Measurements from ENCODE around the gene OXA1L.

DNA sequence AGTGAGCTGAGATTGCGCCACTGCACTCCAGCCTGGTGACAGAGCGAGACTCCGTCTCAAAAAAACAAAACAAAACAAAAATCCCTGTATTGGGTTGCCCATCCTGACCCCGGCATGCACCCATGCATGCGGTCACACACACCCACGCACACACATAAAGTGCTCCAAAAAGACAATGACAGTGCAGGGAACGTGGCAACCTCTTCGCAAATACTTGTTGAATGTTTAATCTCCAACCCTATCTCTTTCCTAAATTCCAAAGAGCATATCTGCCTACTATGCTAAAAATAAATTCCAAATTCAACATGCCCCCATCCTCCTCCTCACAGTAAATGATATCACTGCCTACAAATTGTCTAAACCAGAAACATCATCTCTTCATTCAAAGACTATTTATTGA is 35.2 kb downstream of the OXA1L start:
- TF ChIP-seq, protein P1, sequence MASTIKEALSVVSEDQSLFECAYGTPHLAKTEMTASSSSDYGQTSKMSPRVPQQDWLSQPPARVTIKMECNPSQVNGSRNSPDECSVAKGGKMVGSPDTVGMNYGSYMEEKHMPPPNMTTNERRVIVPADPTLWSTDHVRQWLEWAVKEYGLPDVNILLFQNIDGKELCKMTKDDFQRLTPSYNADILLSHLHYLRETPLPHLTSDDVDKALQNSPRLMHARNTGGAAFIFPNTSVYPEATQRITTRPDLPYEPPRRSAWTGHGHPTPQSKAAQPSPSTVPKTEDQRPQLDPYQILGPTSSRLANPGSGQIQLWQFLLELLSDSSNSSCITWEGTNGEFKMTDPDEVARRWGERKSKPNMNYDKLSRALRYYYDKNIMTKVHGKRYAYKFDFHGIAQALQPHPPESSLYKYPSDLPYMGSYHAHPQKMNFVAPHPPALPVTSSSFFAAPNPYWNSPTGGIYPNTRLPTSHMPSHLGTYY (CRISPR knock-in tag; IDR thresholded peaks at IDR 0.05): no peak
- TF ChIP-seq, protein P2, sequence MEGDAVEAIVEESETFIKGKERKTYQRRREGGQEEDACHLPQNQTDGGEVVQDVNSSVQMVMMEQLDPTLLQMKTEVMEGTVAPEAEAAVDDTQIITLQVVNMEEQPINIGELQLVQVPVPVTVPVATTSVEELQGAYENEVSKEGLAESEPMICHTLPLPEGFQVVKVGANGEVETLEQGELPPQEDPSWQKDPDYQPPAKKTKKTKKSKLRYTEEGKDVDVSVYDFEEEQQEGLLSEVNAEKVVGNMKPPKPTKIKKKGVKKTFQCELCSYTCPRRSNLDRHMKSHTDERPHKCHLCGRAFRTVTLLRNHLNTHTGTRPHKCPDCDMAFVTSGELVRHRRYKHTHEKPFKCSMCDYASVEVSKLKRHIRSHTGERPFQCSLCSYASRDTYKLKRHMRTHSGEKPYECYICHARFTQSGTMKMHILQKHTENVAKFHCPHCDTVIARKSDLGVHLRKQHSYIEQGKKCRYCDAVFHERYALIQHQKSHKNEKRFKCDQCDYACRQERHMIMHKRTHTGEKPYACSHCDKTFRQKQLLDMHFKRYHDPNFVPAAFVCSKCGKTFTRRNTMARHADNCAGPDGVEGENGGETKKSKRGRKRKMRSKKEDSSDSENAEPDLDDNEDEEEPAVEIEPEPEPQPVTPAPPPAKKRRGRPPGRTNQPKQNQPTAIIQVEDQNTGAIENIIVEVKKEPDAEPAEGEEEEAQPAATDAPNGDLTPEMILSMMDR (IDR thresholded peaks at IDR 0.05): no peak
- TF ChIP-seq ZNF671 (CRISPR knock-in tag; IDR thresholded peaks at IDR 0.05) (no peak), OVOL2 (CRISPR knock-in tag; IDR thresholded peaks at IDR 0.05; ENCODE audit: borderline replicate concordance) (no peak), FOXJ3 (CRISPR knock-in tag; IDR thresholded peaks at IDR 0.05; ENCODE audit: borderline replicate concordance) (no peak)
- TF ChIP-seq, protein P3, sequence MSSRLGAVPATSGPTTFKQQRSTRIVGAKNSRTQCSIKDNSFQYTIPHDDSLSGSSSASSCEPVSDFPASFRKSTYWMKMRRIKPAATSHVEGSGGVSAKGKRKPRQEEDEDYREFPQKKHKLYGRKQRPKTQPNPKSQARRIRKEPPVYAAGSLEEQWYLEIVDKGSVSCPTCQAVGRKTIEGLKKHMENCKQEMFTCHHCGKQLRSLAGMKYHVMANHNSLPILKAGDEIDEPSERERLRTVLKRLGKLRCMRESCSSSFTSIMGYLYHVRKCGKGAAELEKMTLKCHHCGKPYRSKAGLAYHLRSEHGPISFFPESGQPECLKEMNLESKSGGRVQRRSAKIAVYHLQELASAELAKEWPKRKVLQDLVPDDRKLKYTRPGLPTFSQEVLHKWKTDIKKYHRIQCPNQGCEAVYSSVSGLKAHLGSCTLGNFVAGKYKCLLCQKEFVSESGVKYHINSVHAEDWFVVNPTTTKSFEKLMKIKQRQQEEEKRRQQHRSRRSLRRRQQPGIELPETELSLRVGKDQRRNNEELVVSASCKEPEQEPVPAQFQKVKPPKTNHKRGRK (CRISPR knock-in tag; IDR thresholded peaks at IDR 0.05; ENCODE audit: borderline replicate concordance): no peak

Data from WTC11 (cell line).